Endothelial cell of umbilical vein (primary cell): ENCODE results near the gene HSPB1. TPM values are rescaled to one million over a fixed set of nuclear protein-coding genes. Genes with fewer than 3 reads are reported as not detected.
A peak's percentile ranks its signal among the peaks of the same experiment; 100 is the strongest.

Experiments
- BruUV-seq: library from RNA; stranded (reverse); fragments of 400-500 nt; replicated peaks from 2 replicates; lab custom pipeline; 2021; lab: Mats Ljungman, UMichigan
- CTCF ChIA-PET: fragments of 300-600, 350-600 bp; sonication (Branson Sonifier 250); formaldehyde crosslinking; loops from one replicate; lab custom pipeline; 2021; ENCODE audit warnings: antibody characterized with exemption, inconsistent platforms; lab: Charles Lee
- POLR2A ChIA-PET: fragments of 300-600, 350-600 bp; sonication (Branson Sonifier 250); formaldehyde crosslinking; loops from one replicate; lab custom pipeline; 2021; ENCODE audit warnings: antibody characterized with exemption, inconsistent platforms; lab: Charles Lee
- DNase-seq: peaks from one replicate; pipeline ENCODE4 v3.0.0-alpha.2; 2011; ENCODE audit warnings: low read depth, low spot score
- FAIRE-seq: peaks from 2 replicates; lab custom pipeline; 2011; peaks lifted over from hg19 to GRCh38; lab: Jason Lieb, UNC
- H2AFZ ChIP-seq: 2 replicates; pipeline ENCODE4 v1.6.0; 2012; ENCODE audit warnings: low read depth, low read length, control low read depth, inconsistent platforms
- H3K27ac ChIP-seq: 2 replicates; pipeline ENCODE4 v1.5.1; 2011; ENCODE audit warnings: low read depth, mild to moderate bottlenecking, control low read depth, low read length, moderate library complexity; ENCODE audit not compliant: insufficient read depth
- H3K27me3 ChIP-seq, 2 experiments: 2 replicates each; pipeline versions ENCODE4 v1.6.0 to v1.6.1; 2011; ENCODE audit warnings: low read length in 2 of 2, mixed read lengths in 1 of 2; ENCODE audit not compliant: control insufficient read depth in 2 of 2, insufficient read depth in 2 of 2
- H3K36me3 ChIP-seq, 2 experiments: 2 replicates in 1 of 2; 3 replicates in 1 of 2; pipeline ENCODE4 v1.5.1; 2011; ENCODE audit warnings: low read length in 2 of 2, mild to moderate bottlenecking in 1 of 2, moderate library complexity in 1 of 2; ENCODE audit not compliant: control insufficient read depth in 2 of 2, insufficient read depth in 2 of 2; ENCODE audit errors: extremely low read depth in 1 of 2
- H3K4me1 ChIP-seq: 3 replicates; pipeline ENCODE4 v1.5.1; 2011; ENCODE audit warnings: mild to moderate bottlenecking, low read length; ENCODE audit not compliant: control insufficient read depth, insufficient read depth; ENCODE audit errors: extremely low read depth
- H3K4me2 ChIP-seq: 2 replicates; pipeline ENCODE4 v1.6.1; 2011; ENCODE audit warnings: low read length, control low read depth, mixed read lengths; ENCODE audit not compliant: insufficient read depth
- H3K4me3 ChIP-seq, 3 experiments: fragments of 200-600 bp in 1 of 3; sonication (generic), shearing (Covaris generic) in 1 of 3; replicated peaks in 1 of 3; 2 replicates each; pipeline ENCODE4 v1.5.1; 2011 to 2016; ENCODE audit warnings: control low read depth in 3 of 3, low read length in 3 of 3, mild to moderate bottlenecking in 2 of 3, inconsistent platforms in 1 of 3, low read depth in 1 of 3, moderate library complexity in 1 of 3; ENCODE audit not compliant: insufficient read depth in 1 of 3
- H3K79me2 ChIP-seq: 2 replicates; pipeline ENCODE4 v1.6.0; 2012; ENCODE audit warnings: low read length, inconsistent platforms; ENCODE audit not compliant: control insufficient read depth, insufficient read depth
- H3K9ac ChIP-seq: replicated peaks from 2 replicates; pipeline ENCODE3; 2011; ENCODE audit warnings: low read length, control low read depth; ENCODE audit not compliant: insufficient read depth; ENCODE audit errors: extremely low read depth
- H3K9me1 ChIP-seq: replicated peaks from 3 replicates; pipeline ENCODE4 v1.6.0; 2011; ENCODE audit warnings: mild to moderate bottlenecking, low read length; ENCODE audit not compliant: control insufficient read depth, insufficient read depth; ENCODE audit errors: extremely low read depth
- H3K9me3 ChIP-seq: replicated peaks from 2 replicates; pipeline ENCODE4 v1.5.1; 2012; ENCODE audit warnings: low read length, inconsistent platforms; ENCODE audit not compliant: control insufficient read depth, insufficient read depth
- H4K20me1 ChIP-seq: replicated peaks from 2 replicates; pipeline ENCODE3; 2011; ENCODE audit warnings: mild to moderate bottlenecking, low read length; ENCODE audit not compliant: control insufficient read depth, insufficient read depth; ENCODE audit errors: extremely low read depth
- EZH2 ChIP-seq: IDR thresholded peaks from 2 replicates; pipeline ENCODE4 v1.6.1; 2012; ENCODE audit warnings: borderline replicate concordance, low read depth, mild to moderate bottlenecking, moderate library complexity, low read length, inconsistent platforms; ENCODE audit not compliant: severe bottlenecking
- FOS ChIP-seq: IDR thresholded peaks from 2 replicates; pipeline ENCODE4 v1.6.1; 2011; ENCODE audit warnings: mild to moderate bottlenecking, low read length, moderate library complexity, borderline replicate concordance; ENCODE audit not compliant: insufficient read depth
- GATA2 ChIP-seq: IDR thresholded peaks from 2 replicates; pipeline ENCODE4 v1.7.0; 2011; ENCODE audit warnings: low read depth, mild to moderate bottlenecking, moderate library complexity, mixed read lengths, low read length; ENCODE audit not compliant: insufficient read length, insufficient read depth
- JUN ChIP-seq: IDR thresholded peaks from 2 replicates; pipeline ENCODE4 v1.6.1; 2011; ENCODE audit warnings: borderline replicate concordance, low read depth; ENCODE audit not compliant: insufficient read length, insufficient read depth
- MYC ChIP-seq: IDR thresholded peaks from one replicate; pipeline ENCODE4 v1.6.1; 2011; ENCODE audit warnings: mild to moderate bottlenecking, low read depth, low read length
- POLR2A ChIP-seq: IDR thresholded peaks from 2 replicates; pipeline ENCODE4 v1.6.1; 2012; ENCODE audit warnings: low read depth, mild to moderate bottlenecking, control low read depth, low read length
- POLR2AphosphoS5 ChIP-seq: IDR thresholded peaks from 2 replicates; pipeline ENCODE4 v1.6.1; 2012; ENCODE audit warnings: low read depth, mild to moderate bottlenecking, control low read depth, low read length, moderate library complexity; ENCODE audit not compliant: insufficient read depth
- dilution Hi-C: fragments of 300-500 bp; cut with MboI; formaldehyde crosslinking; loops from one replicate; pipeline ENCODE4 v1.15.0; 2019; ENCODE audit warnings: low sequenced_read_pairs; ENCODE audit not compliant: extremely low pct_ligation_motif_present
- intact Hi-C: fragments of 100-400 bp; cut with micrococcal nuclease; formaldehyde crosslinking; loops from one replicate; pipeline ENCODE4 v1.10.0; 2022
- polyA plus RNA-seq, 4 experiments: library from polyadenylated mRNA; depleted of rRNA in 3 of 4; stranded (reverse) in 3 of 4; unstranded in 1 of 4; fragments of >200 nt; gene quantifications; 2 replicates each; pipeline versions ENCODE4 v1.2.1 to v1.2.3, GENCODE V29; 2011 to 2012; ENCODE audit warnings: missing spikeins in 1 of 4
- total RNA-seq: library from RNA; stranded (reverse); gene quantifications from 2 replicates; pipeline ENCODE4 v1.2.3, GENCODE V29; 2021
- TF ChIP-seq, protein P1 (sequence below), 2 donors: IDR thresholded peaks; 1 replicate in 1 of 2; 2 replicates in 1 of 2; pipeline ENCODE4 v1.5.1; 2011; ENCODE audit warnings: low read length in 2 of 2, mild to moderate bottlenecking in 2 of 2, moderate library complexity in 2 of 2, control low read depth in 1 of 2, inconsistent platforms in 1 of 2, low read depth in 1 of 2; ENCODE audit not compliant: insufficient read depth in 1 of 2; ENCODE audit errors: extremely low read depth in 1 of 2

The HSPB1 gene
- total and polyA plus RNA-seq, 2 donors (not counting 3 experiments of a cell fraction or from before 2014, with no cell fraction given) = 1,748 to 3,130 TPM

DNA sequence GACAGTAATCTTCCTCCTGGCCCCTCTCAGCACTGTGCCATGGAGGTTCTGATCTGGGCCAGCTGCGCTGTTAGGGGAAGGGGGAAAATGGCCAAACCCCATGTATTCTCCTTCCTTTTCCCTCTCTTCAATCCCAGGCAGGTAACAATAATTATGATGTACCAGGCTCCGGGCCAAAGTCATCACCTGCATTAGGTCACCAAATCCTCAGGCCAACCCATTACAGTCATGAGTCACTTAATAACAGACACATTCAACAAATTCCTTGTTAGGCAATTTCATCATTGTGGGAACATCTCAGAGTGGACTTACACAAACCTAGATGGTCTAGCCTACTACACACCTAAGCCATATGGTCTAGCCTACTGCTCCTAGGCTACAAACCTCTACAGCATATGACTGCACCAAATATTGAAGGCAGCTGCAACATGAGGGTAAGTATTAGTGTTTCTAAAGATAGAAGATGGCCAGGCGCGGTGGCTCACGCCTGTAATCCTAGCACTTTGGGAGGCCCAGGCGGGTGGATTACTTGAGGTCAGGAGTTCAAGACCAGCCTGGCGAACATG lies 2.2 kb upstream of the HSPB1 start:
- Histone ChIP-seq H3K36me3 (peaks cover 7 to 10% of the 10 kb centered on the region in 2 experiments), H4K20me1 (no peaks in the 10 kb centered on the region), H3K4me1 (peaks cover 12% of the 10 kb centered on the region), H3K79me2 (peaks cover 20% of the 10 kb centered on the region), H3K4me2 (no peak overlapping the region), H2AFZ (no peak overlapping the region), H3K9me3 (no peaks in the 10 kb centered on the region), H3K9me1 (no peaks in the 10 kb centered on the region), H3K27me3 (no peaks in the 10 kb centered on the region), H3K27ac (no peak overlapping the region), H3K4me3 (no peak overlapping the region), H3K9ac (no peak overlapping the region)
- DNase-seq (peak; percentile 16), FAIRE-seq (no peak)
- CTCF ChIA-PET = interaction anchor here (1.4 kb wide), 1 partner anchor 38 kb away, joined by 3 read pairs; no protein-coding TSS in a partner anchor
- TF ChIP-seq GATA2 = no peak
- no peak for TF ChIP-seq MYC
- TF ChIP-seq POLR2A = no peak
- TF ChIP-seq, protein P1, sequence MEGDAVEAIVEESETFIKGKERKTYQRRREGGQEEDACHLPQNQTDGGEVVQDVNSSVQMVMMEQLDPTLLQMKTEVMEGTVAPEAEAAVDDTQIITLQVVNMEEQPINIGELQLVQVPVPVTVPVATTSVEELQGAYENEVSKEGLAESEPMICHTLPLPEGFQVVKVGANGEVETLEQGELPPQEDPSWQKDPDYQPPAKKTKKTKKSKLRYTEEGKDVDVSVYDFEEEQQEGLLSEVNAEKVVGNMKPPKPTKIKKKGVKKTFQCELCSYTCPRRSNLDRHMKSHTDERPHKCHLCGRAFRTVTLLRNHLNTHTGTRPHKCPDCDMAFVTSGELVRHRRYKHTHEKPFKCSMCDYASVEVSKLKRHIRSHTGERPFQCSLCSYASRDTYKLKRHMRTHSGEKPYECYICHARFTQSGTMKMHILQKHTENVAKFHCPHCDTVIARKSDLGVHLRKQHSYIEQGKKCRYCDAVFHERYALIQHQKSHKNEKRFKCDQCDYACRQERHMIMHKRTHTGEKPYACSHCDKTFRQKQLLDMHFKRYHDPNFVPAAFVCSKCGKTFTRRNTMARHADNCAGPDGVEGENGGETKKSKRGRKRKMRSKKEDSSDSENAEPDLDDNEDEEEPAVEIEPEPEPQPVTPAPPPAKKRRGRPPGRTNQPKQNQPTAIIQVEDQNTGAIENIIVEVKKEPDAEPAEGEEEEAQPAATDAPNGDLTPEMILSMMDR (IDR thresholded peaks at IDR 0.05; ENCODE audit: extremely low read depth in 1 of 2, insufficient read depth in 1 of 2, low read depth in 1 of 2, low read length in 2 of 2) = no peak
- TF ChIP-seq EZH2 = no peak
- peak; percentile 15 for TF ChIP-seq JUN
- TF ChIP-seq FOS = peak; percentile 8
- TF ChIP-seq POLR2AphosphoS5 = no peak
- intact Hi-C loops = no loop called here
- POLR2A ChIA-PET = no interaction called here
- BruUV-seq = no TSS peak
- dilution Hi-C loops = no loop called here
